HCT116 (cell line): Measurements from ENCODE around the gene MICALL2. TPM values are rescaled to one million over a fixed set of nuclear protein-coding genes. Genes with fewer than 3 reads are reported as not detected.

Source experiments
- ATAC-seq: fragments of 200-7000 bp; cut with Tn5 transposase; 2 replicates; pipeline ENCODE4 v1.9.1; 2020; ENCODE audit warnings: mild to moderate bottlenecking, moderate library complexity
- BruUV-seq: library from RNA; stranded (reverse); fragments of 400-500 nt; replicated peaks from 2 replicates; lab custom pipeline; 2021; lab: Mats Ljungman, UMichigan
- CTCF ChIA-PET: fragments of 300-600 bp; sonication (Branson Sonifier 250); formaldehyde crosslinking; loops from one replicate; lab custom pipeline; 2021; ENCODE audit warnings: antibody characterized with exemption; lab: Charles Lee
- POLR2A ChIA-PET: fragments of 300-600, 350-600 bp; sonication (Branson Sonifier 250); formaldehyde crosslinking; loops from one replicate; lab custom pipeline; 2021; ENCODE audit warnings: antibody characterized with exemption; lab: Charles Lee
- RAD21 ChIA-PET, 2 experiments: fragments of 300-600 bp; sonication (Branson Sonifier 250); formaldehyde crosslinking; loops; one replicate each; lab custom pipeline; 2023; ENCODE audit warnings: low total read pairs in 2 of 2; ENCODE audit not compliant: uncharacterized antibody in 2 of 2, unreplicated experiment in 2 of 2, low non-redundant PET in 1 of 2; lab: Charles Lee
- DNase-seq: peaks from one replicate; pipeline ENCODE4 v3.0.0-alpha.2; 2010; ENCODE audit warnings: low read depth, low spot score
- H2AFZ ChIP-seq: fragments of 200-600 bp; shearing (Covaris generic), sonication (generic); 2 replicates; pipeline ENCODE4 v1.6.1; 2017; ENCODE audit warnings: low read depth, mixed run types, mixed read lengths, antibody characterized with exemption, low read length; ENCODE audit not compliant: poor library complexity, severe bottlenecking
- H3K27ac ChIP-seq: 2 replicates; pipeline ENCODE4 v1.5.1; 2012; ENCODE audit warnings: low read depth, low read length
- H3K27me3 ChIP-seq: fragments of 200-600 bp; sonication (generic); 2 replicates; pipeline ENCODE4 v1.6.1; 2016; ENCODE audit warnings: mixed run types, low read length, mixed read lengths; ENCODE audit not compliant: insufficient read depth
- H3K36me3 ChIP-seq, 2 experiments: fragments of 200-500 bp in 1 of 2; fragments of 200-600 bp in 1 of 2; sonication (Bioruptor generic) in 1 of 2; sonication (generic) in 1 of 2; 2 replicates each; pipeline versions ENCODE4 v1.5.1 to v1.6.1; 2014 to 2016; ENCODE audit warnings: low read length in 2 of 2, inconsistent platforms in 1 of 2, mixed read lengths in 1 of 2, mixed run types in 1 of 2; ENCODE audit not compliant: insufficient read depth in 2 of 2, control insufficient read depth in 1 of 2
- H3K4me1 ChIP-seq, 2 experiments: fragments of 200-600 bp in 1 of 2; sonication (generic) in 1 of 2; 2 replicates each; pipeline versions ENCODE4 v1.5.1 to v1.6.1; 2012 to 2017; ENCODE audit warnings: low read length in 2 of 2, inconsistent platforms in 1 of 2, mild to moderate bottlenecking in 1 of 2, mixed read lengths in 1 of 2, mixed run types in 1 of 2, moderate library complexity in 1 of 2; ENCODE audit not compliant: insufficient read depth in 2 of 2, control insufficient read depth in 1 of 2
- H3K4me2 ChIP-seq: fragments of 200-600 bp; sonication (generic); 2 replicates; pipeline ENCODE4 v1.6.1; 2017; ENCODE audit warnings: mixed run types, low read length, mixed read lengths
- H3K4me3 ChIP-seq, 2 experiments: fragments of 200-600 bp in 1 of 2; sonication (generic) in 1 of 2; replicated peaks in 1 of 2; 2 replicates each; pipeline ENCODE4 v1.5.1; 2011 to 2016; ENCODE audit warnings: low read length in 2 of 2, control low read depth in 1 of 2, low read depth in 1 of 2, mild to moderate bottlenecking in 1 of 2, mixed read lengths in 1 of 2, mixed run types in 1 of 2
- H3K79me2 ChIP-seq: fragments of 200-600 bp; sonication (generic); 2 replicates; pipeline ENCODE4 v1.6.1; 2017; ENCODE audit warnings: mild to moderate bottlenecking, mixed run types, low read length, moderate library complexity, mixed read lengths; ENCODE audit not compliant: insufficient read depth
- H3K9ac ChIP-seq: fragments of 200-600 bp; sonication (generic); 2 replicates; pipeline ENCODE4 v1.6.1; 2016; ENCODE audit warnings: low read length, mixed read lengths
- H3K9me2 ChIP-seq: fragments of 200-600 bp; sonication (generic), shearing (Covaris generic); 2 replicates; pipeline ENCODE4 v1.6.1; 2017; ENCODE audit warnings: mixed run types, mild to moderate bottlenecking, moderate library complexity; ENCODE audit not compliant: insufficient read depth
- H3K9me3 ChIP-seq, 2 experiments: fragments of 200-500 bp in 1 of 2; fragments of 200-600 bp in 1 of 2; sonication (Bioruptor generic) in 1 of 2; sonication (generic) in 1 of 2; 2 replicates each; pipeline ENCODE4 v1.6.1; 2014 to 2017; ENCODE audit warnings: low read length in 2 of 2, mixed read lengths in 2 of 2, inconsistent platforms in 1 of 2, low read depth in 1 of 2, mild to moderate bottlenecking in 1 of 2, mixed run types in 1 of 2, moderate library complexity in 1 of 2; ENCODE audit not compliant: control insufficient read depth in 1 of 2, insufficient read depth in 1 of 2
- H4K20me1 ChIP-seq: fragments of 200-600 bp; sonication (generic), shearing (Covaris generic); 2 replicates; pipeline ENCODE4 v1.6.1; 2017; ENCODE audit warnings: mixed run types, mild to moderate bottlenecking, moderate library complexity; ENCODE audit not compliant: insufficient read depth
- CBX3 ChIP-seq: IDR thresholded peaks from 2 replicates; pipeline ENCODE4 v1.6.1; 2012; ENCODE audit warnings: low read depth
- CEBPB ChIP-seq: IDR thresholded peaks from 2 replicates; pipeline ENCODE4 v1.6.1; 2012; ENCODE audit warnings: low read depth
- ELF1 ChIP-seq: IDR thresholded peaks from 2 replicates; pipeline ENCODE4 v1.6.1; 2012; ENCODE audit warnings: low read depth, borderline replicate concordance
- EZH2phosphoT487 ChIP-seq: fragments of 200-600 bp; IDR thresholded peaks from 2 replicates; pipeline ENCODE4 v1.6.1; 2018; ENCODE audit warnings: antibody characterized with exemption, borderline replicate concordance
- TCF7L2 ChIP-seq: IDR thresholded peaks from 2 replicates; pipeline ENCODE4 v1.7.0; 2011; ENCODE audit warnings: borderline replicate concordance, inconsistent platforms; ENCODE audit not compliant: insufficient read depth, insufficient read length; ENCODE audit errors: extremely low read depth
- YY1 ChIP-seq: IDR thresholded peaks from 2 replicates; pipeline ENCODE4 v1.6.1; 2011; ENCODE audit warnings: low read length, low read depth, moderate library complexity, mild to moderate bottlenecking; ENCODE audit not compliant: insufficient replicate concordance; ENCODE audit errors: extremely low read depth
- ZFX ChIP-seq: fragments of 450-650 bp; IDR thresholded peaks from 2 replicates; pipeline ENCODE4 v1.6.1; 2017
- ZNF274 ChIP-seq: fragments of 200-500 bp; sonication (Bioruptor generic); IDR thresholded peaks from 2 replicates; pipeline ENCODE4 v1.6.1; 2014; ENCODE audit warnings: mild to moderate bottlenecking, low read depth, low read length, inconsistent platforms
- intact Hi-C: fragments of 100-400 bp; cut with micrococcal nuclease; formaldehyde crosslinking; loops from 2 replicates; pipeline ENCODE4 v1.10.0; 2022
- total RNA-seq: library from RNA; stranded (reverse); gene quantifications from one replicate; pipeline ENCODE4 v1.2.1, GENCODE V29; 2021; ENCODE audit not compliant: unreplicated experiment
- TF ChIP-seq, protein P1 (sequence below): IDR thresholded peaks from 2 replicates; pipeline ENCODE4 v1.6.1; 2012
- TF ChIP-seq, protein P2 (sequence below): IDR thresholded peaks from 2 replicates; pipeline ENCODE4 v1.6.1; 2012; ENCODE audit warnings: low read depth

MICALL2 gene
- total RNA-seq, 1 experiment from 2014 or later: 60.7 TPM

- Histone ChIP-seq H3K4me1 (no peaks in the 10 kb centered on the region), H2AFZ (no peak overlapping the region), H3K4me2 (no peak overlapping the region), H3K27me3 (no peaks in the 10 kb centered on the region), H3K9me2 (no peaks in the 10 kb centered on the region), H3K4me3 (no peak overlapping the region), H3K9ac (no peak overlapping the region), H4K20me1 (no peaks in the 10 kb centered on the region), H3K36me3 (peaks cover 18 to 19% of the 10 kb centered on the region in 2 experiments; a peak in 3 of 4 replicates), H3K27ac (no peak overlapping the region), H3K79me2 (no peaks in the 10 kb centered on the region; the same call in 1 of the 2 replicates), H3K9me3 (no peaks in the 10 kb centered on the region)
- ChIA-PET POLR2A (no interaction called here), RAD21 (no interaction called here), CTCF (no interaction called here)
- DNase-seq (no peak), ATAC-seq (no peak)
- intact Hi-C loops: no loop called here
- no TSS peak for BruUV-seq
- no peak for TF ChIP-seq YY1
- no peak for TF ChIP-seq CBX3
- no peak for TF ChIP-seq EZH2phosphoT487
- no peak for TF ChIP-seq ELF1
- TF ChIP-seq, protein P1, sequence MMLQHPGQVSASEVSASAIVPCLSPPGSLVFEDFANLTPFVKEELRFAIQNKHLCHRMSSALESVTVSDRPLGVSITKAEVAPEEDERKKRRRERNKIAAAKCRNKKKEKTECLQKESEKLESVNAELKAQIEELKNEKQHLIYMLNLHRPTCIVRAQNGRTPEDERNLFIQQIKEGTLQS: no peak
- TF ChIP-seq CEBPB: no peak
- no peak for TF ChIP-seq ZNF274
- TF ChIP-seq ZFX: no peak
These were observed 35.2 kb upstream of the MICALL2 start for GRCh38 chr7:1494447-1494846.

GRCh38 chr7:1493571-1493970 lies 34.3 kb upstream of the MICALL2 start:
- DNase-seq: no peak
- Histone ChIP-seq H3K36me3 (peaks cover 24 to 26% of the 10 kb centered on the region in 2 experiments; a peak in 3 of 4 replicates), H3K4me3 (no peak overlapping the region), H3K4me1 (no peaks in the 10 kb centered on the region), H4K20me1 (no peaks in the 10 kb centered on the region), H3K9ac (no peak overlapping the region), H3K4me2 (no peak overlapping the region), H3K9me2 (no peaks in the 10 kb centered on the region), H2AFZ (no peak overlapping the region)
- CTCF ChIA-PET: no interaction called here
- RAD21 ChIA-PET: no interaction called here
- TF ChIP-seq, protein P2, sequence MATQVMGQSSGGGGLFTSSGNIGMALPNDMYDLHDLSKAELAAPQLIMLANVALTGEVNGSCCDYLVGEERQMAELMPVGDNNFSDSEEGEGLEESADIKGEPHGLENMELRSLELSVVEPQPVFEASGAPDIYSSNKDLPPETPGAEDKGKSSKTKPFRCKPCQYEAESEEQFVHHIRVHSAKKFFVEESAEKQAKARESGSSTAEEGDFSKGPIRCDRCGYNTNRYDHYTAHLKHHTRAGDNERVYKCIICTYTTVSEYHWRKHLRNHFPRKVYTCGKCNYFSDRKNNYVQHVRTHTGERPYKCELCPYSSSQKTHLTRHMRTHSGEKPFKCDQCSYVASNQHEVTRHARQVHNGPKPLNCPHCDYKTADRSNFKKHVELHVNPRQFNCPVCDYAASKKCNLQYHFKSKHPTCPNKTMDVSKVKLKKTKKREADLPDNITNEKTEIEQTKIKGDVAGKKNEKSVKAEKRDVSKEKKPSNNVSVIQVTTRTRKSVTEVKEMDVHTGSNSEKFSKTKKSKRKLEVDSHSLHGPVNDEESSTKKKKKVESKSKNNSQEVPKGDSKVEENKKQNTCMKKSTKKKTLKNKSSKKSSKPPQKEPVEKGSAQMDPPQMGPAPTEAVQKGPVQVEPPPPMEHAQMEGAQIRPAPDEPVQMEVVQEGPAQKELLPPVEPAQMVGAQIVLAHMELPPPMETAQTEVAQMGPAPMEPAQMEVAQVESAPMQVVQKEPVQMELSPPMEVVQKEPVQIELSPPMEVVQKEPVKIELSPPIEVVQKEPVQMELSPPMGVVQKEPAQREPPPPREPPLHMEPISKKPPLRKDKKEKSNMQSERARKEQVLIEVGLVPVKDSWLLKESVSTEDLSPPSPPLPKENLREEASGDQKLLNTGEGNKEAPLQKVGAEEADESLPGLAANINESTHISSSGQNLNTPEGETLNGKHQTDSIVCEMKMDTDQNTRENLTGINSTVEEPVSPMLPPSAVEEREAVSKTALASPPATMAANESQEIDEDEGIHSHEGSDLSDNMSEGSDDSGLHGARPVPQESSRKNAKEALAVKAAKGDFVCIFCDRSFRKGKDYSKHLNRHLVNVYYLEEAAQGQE: no peak
- TF ChIP-seq EZH2phosphoT487 (no peak), CBX3 (no peak), TCF7L2 (no peak)
- TF ChIP-seq, protein P1: no peak
- TF ChIP-seq, all 23 proteins: peak for 0
- POLR2A ChIA-PET: no interaction called here
- no TSS peak for BruUV-seq
- intact Hi-C loops: no loop called here
- Histone ChIP-seq H3K27ac (no peak overlapping the region), H3K9me3 (no peaks in the 10 kb centered on the region), H3K27me3 (no peaks in the 10 kb centered on the region), H3K79me2 (no peaks in the 10 kb centered on the region; the same call in 1 of the 2 replicates)
- ATAC-seq: no peak
